Stimulated activated CD4-positive, alpha-beta T cell treated with anti-CD3 and anti-CD28 coated beads, Interleukin-15, amount 100 ng/mL, for 24 hours (primary cell): ENCODE results near the gene SMYD1.

Source experiments
- DNase-seq: peaks from one replicate; pipeline ENCODE4 v3.0.0-alpha.2; 2020

The SMYD1 gene

GRCh38 chr2:88090446-88091283, 23.0 kb downstream of the SMYD1 start:
- peak; percentile 61 for DNase-seq

DNA sequence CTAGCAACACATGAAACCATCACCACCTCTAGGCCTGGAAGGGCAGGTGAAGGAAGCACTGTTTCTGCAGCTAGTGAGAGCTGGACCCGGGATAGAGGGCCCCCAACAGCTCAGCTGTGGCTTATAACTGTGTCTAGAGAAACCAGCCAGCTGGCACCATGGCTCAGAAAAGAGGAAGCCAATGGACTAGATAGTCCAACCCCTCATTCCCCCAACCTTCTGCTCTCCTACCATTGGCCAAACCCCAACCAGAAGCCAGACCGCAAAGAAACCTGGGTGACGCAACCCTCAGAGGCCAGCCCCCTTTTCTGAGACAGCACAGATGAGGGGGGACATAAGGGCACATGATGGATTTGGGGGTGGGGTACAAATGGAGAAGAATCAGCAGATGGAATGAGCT, 24.3 kb downstream of the SMYD1 start:
- DNase-seq, result no peak

- no peak for DNase-seq
Observed at GRCh38 chr2:88092773-88093172, 25.1 kb downstream of the SMYD1 start.

- DNase-seq, result no peak
Observed at GRCh38 chr2:88095022-88095421, 27.4 kb downstream of the SMYD1 start.

- no peak for DNase-seq
Observed at GRCh38 chr2:88096708-88097107, 29.1 kb downstream of the SMYD1 start.

- no peak for DNase-seq
Observed at GRCh38 chr2:88097192-88097591, 29.6 kb downstream of the SMYD1 start.

DNA sequence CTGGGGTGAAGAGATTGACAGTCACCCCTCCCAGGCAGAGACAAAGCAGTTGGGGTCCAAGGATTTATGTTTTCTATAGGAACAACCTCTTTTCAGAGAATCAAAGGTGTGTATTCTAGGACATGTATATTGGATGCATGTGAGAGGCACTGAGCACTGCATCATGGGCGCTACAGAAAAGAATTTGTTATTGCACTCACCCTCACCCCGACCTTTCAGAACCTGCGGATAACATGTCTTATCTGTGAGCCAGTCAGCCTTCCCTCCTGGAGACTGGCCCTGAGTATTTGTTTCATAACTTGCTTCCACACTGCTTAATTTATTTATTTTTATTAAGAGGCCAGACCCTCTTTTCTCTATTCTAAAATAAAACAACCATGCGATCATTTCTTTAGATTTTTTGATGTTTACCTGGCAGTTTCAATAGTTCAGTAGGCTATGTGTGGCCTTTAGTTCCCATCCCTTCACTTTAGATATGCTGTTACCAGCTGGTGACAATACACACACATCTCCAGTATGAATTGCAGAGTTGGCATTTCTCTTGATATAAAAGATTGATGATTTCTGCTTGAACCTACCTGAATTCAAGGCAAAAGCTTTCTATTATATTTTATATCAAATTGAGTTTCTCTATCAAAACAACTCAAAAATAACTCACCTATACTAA, 30.4 kb downstream of the SMYD1 start:
- DNase-seq, result no peak

- no peak for DNase-seq
Observed at GRCh38 chr2:88098558-88098900, 30.9 kb downstream of the SMYD1 start.

- DNase-seq, result no peak
Observed at GRCh38 chr2:88099798-88100488, 32.3 kb downstream of the SMYD1 start.

- no peak for DNase-seq
Observed at GRCh38 chr2:88100489-88100858, 32.8 kb downstream of the SMYD1 start.

DNA sequence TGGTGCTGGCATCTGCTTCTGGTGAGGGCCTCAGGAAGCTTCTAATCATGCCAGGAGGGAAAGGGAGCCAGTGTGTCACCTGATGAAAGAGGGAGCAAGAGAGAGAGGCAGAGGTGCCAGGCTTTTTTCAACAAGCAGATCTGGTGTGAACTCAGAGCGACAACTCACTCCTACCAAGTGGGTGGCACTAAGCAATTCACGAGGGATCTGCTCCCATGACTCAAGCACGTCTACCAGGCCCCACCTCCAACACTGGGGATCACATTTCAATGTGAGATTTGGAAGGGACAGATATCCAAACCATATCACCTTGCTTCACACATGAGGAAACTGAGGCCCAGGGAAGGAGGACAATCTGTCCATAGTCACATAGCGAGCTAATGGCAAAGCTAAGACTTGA, 41.2 kb downstream of the SMYD1 start:
- DNase-seq, result no peak

DNA sequence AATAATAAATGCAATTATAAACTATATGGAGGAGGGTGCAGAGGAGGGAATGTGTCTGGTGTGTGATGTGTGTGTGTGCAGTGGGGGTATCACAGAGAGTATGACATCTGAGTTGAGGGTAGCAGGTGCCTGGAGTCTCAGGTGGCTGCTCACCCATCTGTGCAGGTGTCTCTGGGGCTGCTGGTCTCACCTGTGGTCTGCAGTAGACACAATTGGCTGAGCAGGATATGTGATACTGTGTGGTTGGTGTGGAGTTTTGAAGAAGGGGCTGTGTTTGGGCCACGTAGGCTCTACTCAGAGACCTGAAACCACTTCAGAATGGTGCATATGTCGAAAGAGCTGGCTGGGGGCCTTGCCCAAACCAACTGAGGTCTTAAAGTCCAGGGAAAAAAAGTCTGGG, 43.2 kb downstream of the SMYD1 start:
- no peak for DNase-seq

DNA sequence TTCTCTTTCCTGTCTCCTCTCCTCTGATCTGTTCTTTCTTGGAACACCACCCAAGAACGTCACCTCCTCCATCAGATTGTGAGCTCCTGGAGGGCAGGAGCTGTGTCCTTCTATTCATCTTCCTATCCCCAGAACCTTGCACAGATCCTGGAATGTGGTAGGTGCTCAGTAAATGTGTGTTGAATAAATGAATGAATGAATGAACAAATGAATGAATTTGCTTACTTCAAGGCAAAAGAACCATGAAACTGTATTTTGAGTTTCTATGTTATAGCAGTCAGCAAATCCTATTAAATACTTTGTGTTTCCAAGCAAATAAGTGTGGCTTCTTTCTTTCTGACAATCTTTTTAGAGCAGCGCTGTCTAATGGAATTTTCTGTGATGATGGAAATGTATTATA, 45.4 kb downstream of the SMYD1 start:
- DNase-seq, result no peak

GRCh38 chr2:88114889-88115288, 47.3 kb downstream of the SMYD1 start:
- DNase-seq, result no peak

- no peak for DNase-seq
Observed at GRCh38 chr2:88115825-88116518, 48.3 kb downstream of the SMYD1 start.

DNA sequence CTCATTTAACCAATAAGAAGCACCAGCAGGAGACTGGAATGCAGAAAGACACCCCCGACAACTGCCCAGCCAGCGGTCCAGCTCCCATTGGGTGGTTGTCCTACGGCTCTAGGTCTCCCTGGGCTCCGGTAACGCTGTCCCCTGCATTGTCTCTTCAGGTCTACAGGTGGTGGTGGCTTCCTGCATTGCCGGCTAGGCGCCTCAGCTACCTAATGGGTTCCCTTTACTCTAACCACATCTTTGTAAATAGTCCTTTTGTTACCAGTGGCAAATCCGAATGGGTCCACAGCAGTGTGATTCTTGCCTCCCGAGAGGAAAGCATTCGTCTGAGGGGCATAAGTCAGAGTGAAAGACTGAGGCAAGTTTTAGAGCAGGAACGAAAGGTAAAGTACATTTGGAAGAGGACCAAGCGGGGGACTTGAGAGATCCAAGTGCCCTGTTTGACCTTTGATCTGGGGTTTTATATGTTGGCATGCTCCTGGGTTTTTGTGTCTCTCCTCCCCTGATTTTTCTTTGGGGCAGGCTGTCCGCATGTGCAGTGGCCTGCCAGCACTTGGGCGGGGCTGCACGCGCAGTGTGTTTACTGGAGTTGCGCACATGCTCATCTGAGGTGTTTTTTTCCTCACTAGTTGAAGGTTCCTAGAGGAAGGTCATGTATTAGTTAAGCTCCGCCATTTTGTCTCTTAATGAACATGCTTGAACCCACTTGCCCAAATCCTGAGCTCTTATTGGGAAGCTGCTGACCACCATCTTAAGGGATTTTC, 49.2 kb downstream of the SMYD1 start:
- no peak for DNase-seq

- no peak for DNase-seq
Observed at GRCh38 chr2:88117973-88118372, 50.3 kb downstream of the SMYD1 start.

DNA sequence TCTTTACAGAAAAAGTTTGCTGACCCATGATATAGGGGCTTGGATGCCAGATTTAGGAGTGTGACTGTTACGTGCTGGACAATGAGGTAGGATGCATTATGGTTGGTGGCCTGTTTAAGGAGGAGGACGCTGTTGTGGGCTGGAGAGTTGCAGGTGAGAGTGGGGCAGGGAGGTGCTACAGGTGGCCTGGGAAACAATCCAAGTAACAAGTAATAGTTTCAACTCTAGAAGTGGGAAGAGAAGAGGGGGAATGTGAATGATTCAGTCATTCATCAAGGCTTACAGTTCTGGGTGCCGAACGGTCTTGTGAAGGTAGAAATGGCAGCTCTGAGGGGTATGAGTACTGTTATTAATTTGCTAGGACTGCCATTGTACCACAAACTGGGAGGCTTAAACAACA, 54.1 kb downstream of the SMYD1 start:
- no peak for DNase-seq

- DNase-seq, result no peak
Observed at GRCh38 chr2:88122141-88122884, 54.7 kb downstream of the SMYD1 start.

DNA sequence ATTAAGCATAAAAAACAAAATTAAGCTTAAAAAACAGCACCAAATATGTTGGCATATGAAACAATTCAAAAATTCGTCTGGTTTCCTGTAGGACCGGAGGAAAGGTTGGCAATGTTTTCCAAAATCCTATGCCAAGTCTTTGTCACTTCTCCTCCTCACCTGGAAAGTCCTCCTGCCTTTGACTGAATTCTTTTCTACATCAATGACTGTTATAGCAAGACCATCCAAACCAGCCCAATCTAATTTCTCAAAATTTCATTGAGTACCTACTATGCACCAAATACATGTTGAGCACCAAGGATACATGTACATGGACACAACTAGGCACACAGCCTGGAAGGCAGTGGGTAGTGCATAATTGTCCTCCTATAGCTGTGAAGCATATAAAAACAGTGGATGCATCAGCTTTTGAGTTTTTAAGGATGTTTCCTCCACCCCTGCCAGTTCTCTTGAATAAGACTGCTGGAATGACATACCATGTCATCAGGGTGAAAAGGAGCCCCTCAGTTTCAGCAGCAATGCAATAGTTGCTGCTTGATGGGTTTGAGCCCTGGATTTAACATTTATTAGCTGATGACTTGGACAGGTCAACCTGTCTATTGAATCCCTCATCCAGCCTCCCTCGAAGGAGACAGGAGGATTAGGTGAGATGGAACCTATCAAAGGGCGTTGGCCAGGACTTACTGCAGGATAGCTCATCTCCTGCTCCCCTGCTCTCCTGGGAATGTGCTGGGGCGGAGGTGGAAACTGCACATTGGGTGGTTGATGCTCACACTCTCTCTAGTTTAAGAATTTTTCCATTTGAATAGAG, 55.7 kb downstream of the SMYD1 start:
- no peak for DNase-seq
